ENCODE measurements around the gene FKBP5. TPM values are rescaled to one million over a fixed set of nuclear protein-coding genes. Genes with fewer than 3 reads are reported as not detected.

Gene FKBP5
- total and polyA plus RNA-seq, 10 of the 15 experiments (the other 5 are each of a cell fraction or from before 2014, with no cell fraction given), result 29.0 to 123 (median 62.3) TPM

- TF ChIP-seq ZBTB40 (IDR thresholded peaks at IDR 0.05; ENCODE audit: borderline replicate concordance), result no peak
- TF ChIP-seq BMI1 (IDR thresholded peaks at IDR 0.05; ENCODE audit: borderline replicate concordance), result no peak
- TF ChIP-seq EP300 (IDR thresholded peaks at IDR 0.05; ENCODE audit: borderline replicate concordance in 1 of 2, control insufficient read depth in 1 of 2, low read depth in 2 of 2, low read length in 2 of 2), result no peak
- no peak for TF ChIP-seq SMC3 (IDR thresholded peaks at IDR 0.05; ENCODE audit: borderline replicate concordance, low read length)
- no peak for TF ChIP-seq IKZF1 (conservative IDR thresholded peaks at IDR 0.05)
These were observed 103.1 kb downstream of the FKBP5 start (continued) for GRCh38 chr6:35585658-35586057.

- Histone ChIP-seq H3K79me2 (ENCODE audit: control insufficient read depth, insufficient read depth, low read length) (no peaks in the 10 kb centered on the region), H3K27ac (ENCODE audit: control insufficient read depth, insufficient read depth) (no peak overlapping the region), H3K4me3 (no peak overlapping the region), H3K4me1 (ENCODE audit: control insufficient read depth, insufficient read depth, low read length) (no peaks in the 10 kb centered on the region), H4K20me1 (ENCODE audit: control insufficient read depth, insufficient read depth) (no peaks in the 10 kb centered on the region), H3K27me3 (replicated peaks in 1 of 2; ENCODE audit: control insufficient read depth in 2 of 2, insufficient read depth in 2 of 2, low read length in 1 of 2) (no peaks in the 10 kb centered on the region), H3K9ac (ENCODE audit: control insufficient read depth, insufficient read depth, low read length) (no peak overlapping the region), H3K36me3 (ENCODE audit: control insufficient read depth in 2 of 2, insufficient read depth in 2 of 2, low read length in 1 of 2) (peaks cover 4 to 19% of the 10 kb centered on the region in 2 experiments), H2AFZ (ENCODE audit: control insufficient read depth, low read depth, low read length) (no peak overlapping the region), H3K4me2 (ENCODE audit: control insufficient read depth, insufficient read depth) (no peak overlapping the region), H3K9me3 (replicated peaks; ENCODE audit: control insufficient read depth, insufficient read depth, low read length) (no peaks in the 10 kb centered on the region)
- WGBS (ENCODE audit: insufficient coverage, insufficient replicate concordance, low lambda C conversion rate, missing lambda C conversion rate), result 35% methylated on average over 6 of the region's 6 CpGs
- POLR2A ChIA-PET, result interaction anchor here (1.3 kb wide), 1 partner anchor 145 kb away, joined by 3 read pairs; no protein-coding TSS in a partner anchor
- RAD21 ChIA-PET (ENCODE audit: unreplicated experiment), result interaction anchor here (1.2 to 5.4 kb wide), 5 partner anchors 61 to 154 kb away, joined by 5 to 91 read pairs (median 7); partner anchors contain the start of gene ARMC12
- CTCF ChIA-PET, result interaction anchor here (0.7 to 13.4 kb wide), 22 partner anchors 8 to 287 kb away, joined by 3 to 374 read pairs (median 5); partner anchors contain the start of gene ARMC12
- DNase-seq (ENCODE audit: low read depth, low spot score) (peak; percentile 37), FAIRE-seq (peak; percentile 99), ATAC-seq (peak; percentile 87)
- in situ Hi-C loops (cut with MboI) (loop anchor here (5.0 kb wide), 1 partner anchor 153 kb away; the partner anchor contains the start of gene ARMC12), intact Hi-C loops (cut with micrococcal nuclease; ENCODE audit: unreplicated experiment) (loop anchor here (1.0 to 5.0 kb wide), 3 partner anchors 62 to 153 kb away; partner anchors contain the start of gene ARMC12)
- SMC1A ChIA-PET (ENCODE audit: uncharacterized antibody, unreplicated experiment), result interaction anchor here (0.7 to 9.9 kb wide), 23 partner anchors 8 to 158 kb away, joined by 3 to 149 read pairs (median 4); partner anchors contain the start of gene ARMC12
- BruUV-seq (replicated peaks), result no TSS peak
- no peak for TF ChIP-seq BHLHE40 (IDR thresholded peaks at IDR 0.05; ENCODE audit: borderline replicate concordance in 1 of 2, low read depth in 2 of 2, low read length in 1 of 2)
- TF ChIP-seq FOXM1 (IDR thresholded peaks at IDR 0.05; ENCODE audit: low read depth, low read length), result 0 out of 2 replicates have a peak, but pooled peaks have one; percentile 51
- no peak for TF ChIP-seq ZNF274 (IDR thresholded peaks at IDR 0.05; ENCODE audit: insufficient read depth, insufficient read length)
- no peak for TF ChIP-seq ATF2 (IDR thresholded peaks at IDR 0.05; ENCODE audit: low read length)
- no peak for TF ChIP-seq E2F8 (IDR thresholded peaks at IDR 0.05; ENCODE audit: low read depth, partially characterized antibody)
- no peak for TF ChIP-seq DPF2 (IDR thresholded peaks at IDR 0.05)
These were observed 104.6 kb downstream of the FKBP5 start for GRCh38 chr6:35583893-35584688.

Measured in GM12878 (cell line).